ENCODE data around the gene TIPIN.
"Not testable (repeated sequence)": the region's sequence is repeated elsewhere in the genome, so short reads cannot be mapped to it uniquely, and the experiment has no call there.

The TIPIN gene

DNA sequence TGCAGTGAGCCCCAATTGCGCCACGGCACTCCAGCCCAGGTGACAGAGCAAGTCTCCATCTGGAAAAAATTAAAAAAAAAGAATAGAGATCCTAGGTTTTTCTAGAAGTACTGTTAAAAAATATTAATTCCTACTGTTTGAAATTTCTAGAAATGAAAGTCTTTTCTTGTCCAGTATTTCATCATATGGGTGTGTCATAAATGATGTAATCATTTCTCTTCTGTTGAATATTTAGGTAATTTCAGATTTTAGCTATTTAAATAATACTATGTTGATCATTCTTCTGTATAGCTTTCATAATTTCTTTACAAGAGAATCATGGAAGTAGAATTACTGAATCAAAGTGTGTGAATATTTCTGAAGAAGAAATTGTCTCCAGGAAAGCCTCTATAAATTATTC, 24.9 kb upstream of the TIPIN start:
- DNase-seq, result not testable (repeated sequence)

DNA sequence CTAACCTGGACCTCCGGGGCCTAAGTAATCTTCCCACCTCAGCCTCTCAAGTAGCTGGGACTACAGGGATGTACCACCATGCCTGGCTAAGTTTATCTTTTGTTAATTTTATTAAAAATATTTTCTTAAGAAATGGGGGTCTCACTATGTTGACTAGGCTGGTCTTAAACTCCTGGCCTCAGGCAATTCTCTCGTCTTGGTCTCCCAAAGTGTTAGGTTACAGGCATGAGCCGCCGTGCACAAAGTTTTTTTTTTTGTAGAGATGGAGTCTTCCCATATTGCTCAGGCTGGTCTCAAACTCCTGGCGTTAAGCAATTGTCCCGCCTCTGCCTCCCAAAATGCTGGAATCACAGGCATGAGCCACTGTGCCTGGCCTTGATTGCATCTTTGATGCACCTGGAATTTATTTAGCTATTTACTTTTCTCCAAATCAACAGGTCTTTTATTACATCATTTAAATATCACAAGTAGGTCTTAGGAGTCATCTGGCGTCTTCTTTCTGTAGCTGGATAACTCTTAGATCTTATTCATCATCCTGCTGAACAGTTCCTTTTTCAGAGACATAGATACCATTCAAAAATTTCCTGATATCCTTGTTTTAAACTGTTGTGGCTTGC, 22.4 kb upstream of the TIPIN start:
- no peak for DNase-seq

DNA sequence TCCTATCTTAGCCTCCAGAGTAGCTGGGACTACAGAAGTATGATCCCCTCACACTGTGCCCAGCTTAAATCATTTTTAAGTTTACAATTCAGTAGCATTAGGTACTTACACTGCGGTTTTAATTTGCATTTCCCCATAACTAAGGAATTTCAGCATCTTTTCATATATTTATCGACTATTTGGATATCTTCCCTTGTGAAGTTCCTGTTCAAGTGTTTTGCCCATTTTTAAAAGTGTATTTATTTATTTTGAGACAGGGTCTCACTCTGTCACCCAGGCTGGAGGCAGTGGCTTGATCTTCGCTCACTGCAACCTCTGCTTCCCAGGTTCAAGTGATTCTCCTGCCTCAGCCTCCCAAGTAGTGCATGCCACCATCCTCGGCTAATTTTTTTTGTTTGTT, 17.7 kb upstream of the TIPIN start:
- DNase-seq, result no peak

DNA sequence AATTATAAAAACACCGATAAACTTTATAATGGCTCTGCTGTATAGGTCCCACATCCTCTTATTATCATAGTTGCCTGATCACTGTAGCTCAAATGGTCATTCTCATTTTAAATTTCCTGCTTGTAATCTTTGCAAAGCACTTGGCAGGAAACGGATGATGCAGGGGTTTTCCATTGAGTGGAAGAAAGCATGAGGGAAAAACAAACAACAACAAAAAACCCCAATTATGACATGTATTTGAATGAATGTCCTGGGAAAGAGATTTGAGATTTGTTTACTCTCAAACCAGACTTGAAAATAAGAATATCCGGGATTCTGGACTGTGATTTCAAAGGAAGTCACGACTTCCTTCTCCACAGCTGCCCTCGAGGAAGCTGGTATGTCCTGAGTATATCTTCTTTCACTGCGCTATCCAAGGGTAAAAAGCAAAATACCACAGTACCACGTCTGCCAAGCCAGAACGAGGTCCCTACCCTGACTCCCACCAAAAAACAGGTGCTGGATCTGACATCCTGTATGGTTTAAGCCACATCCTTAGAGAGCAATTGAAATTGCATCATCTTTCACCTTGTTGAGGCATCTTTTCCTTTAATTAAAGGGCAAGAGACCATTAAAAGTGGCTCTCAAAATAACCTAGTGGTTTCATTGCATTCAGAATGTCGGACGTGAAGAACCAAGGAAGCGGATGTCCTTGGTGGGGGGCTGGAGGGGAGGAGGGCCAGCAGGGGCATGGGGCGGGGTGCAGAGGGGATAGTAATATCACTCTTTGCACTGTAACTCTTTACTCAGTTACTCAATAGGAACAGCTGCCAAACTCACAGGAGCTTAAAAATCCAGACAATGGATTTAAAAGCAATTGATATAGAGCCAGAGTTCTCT, 13.5 kb upstream of the TIPIN start:
- DNase-seq, result no peak

DNA sequence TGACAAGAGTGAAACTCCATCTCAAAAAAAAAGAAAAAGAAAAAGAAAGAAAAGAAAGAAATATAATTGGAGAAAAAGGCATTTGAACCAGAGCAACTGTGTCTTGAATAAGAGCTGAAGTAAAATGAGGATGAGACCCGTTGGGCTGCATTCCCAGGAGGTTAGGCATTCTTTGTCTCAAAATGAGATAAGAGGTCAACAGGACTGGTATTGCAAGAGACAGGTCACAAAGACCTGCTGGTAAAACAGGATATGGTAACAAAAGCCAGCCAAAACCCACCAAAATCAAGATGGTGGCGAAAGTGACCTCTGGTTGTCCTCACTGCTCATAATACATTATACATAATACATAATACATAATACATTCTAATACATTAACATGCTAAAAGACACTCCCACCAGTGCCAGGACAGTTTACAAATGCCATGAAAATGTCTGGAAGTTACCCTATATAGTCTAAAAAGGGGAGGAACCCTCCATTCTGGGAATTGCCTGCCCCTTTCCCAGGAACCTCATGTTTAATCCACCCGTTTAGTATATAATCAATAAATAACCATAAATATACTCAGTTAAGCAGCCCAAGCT, 8.6 kb upstream of the TIPIN start:
- DNase-seq, result no peak

DNA sequence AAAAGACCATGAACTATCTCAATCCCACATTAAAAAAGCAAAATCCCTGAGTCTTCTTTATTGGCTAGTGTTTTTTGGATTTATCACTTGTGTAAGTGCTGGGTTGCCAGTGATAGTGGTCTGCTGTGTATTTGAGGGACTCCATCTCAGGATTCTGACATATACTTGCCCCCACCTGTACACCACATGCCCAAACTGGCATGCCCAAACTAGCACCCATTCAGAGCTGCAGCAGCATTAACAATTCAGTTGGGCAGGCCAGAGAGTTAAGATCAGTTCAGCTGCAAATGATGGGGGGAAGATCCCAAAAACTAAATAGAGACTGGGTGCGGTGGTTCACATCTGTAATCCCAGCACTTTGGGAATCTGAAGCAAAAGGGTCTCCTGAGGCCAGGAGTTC, 6.3 kb upstream of the TIPIN start:
- DNase-seq, result no peak

DNA sequence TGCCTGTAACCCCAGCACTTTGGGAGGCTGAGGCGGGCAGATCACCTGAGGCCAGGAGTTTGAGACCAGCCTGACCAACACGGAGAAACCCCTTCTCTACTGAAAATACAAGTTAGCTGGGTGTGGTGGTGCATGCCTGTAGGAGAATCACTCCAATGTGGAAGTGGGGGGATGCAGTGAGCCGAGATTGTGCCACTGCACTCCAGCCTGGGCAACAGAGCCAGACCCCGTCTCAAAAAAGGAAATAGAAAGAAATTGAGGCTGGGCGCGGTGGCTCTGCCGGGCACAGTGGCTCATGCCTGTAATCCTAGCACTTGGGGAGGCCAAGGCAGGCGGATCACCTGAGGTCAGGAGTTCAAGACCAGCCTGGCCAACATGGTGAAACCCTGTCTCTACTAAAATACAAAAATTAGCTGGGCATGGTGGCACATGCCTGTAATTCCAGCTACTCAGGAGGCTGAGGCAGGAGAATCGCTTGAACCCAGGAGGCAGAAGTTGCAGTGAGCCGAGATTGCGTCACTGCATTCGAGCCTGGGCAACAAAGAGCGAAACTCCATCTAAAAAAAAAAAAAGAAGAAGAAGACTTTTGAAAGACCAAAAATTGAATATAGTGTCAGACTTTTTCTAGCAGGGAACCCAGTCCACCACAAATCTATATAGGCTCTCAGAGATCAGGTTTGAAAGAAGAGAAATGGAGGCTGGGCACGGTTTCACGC, 5.4 kb upstream of the TIPIN start:
- DNase-seq, result not testable (repeated sequence)

DNA sequence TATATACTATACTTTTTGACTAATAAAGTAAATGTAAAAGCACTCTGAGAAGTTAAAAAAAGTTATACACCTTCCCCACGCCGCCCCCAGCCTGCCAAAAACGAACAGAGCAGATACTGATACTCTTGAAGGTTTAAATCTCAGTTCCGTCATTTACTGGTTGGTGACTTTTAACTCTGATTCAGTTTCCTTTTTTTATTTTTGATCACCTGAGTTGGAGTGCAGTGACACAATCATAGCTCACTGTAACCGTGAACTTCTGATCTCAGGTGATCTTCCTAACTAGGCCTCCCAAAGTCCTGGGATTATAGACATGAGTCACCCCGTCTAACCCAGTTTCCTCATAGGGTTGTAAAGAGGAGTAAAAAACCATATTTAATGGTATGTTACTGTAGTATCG, 3.3 kb upstream of the TIPIN start:
- DNase-seq, result no peak

DNA sequence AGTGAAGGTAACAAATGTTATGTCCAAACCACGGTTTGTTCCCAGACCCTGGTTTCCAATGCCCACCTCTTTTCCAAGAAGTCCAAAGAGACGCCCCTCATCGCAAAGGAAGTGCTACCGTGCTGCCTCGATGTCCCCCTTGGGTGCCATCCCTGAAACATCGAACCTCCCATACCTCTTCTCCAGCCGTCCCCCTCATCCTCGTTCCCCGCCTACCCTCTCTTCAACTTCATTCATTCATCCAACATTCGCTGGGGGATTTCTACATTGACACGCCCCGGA, 467 bp downstream of the TIPIN start:
- DNase-seq, result no peak

DNA sequence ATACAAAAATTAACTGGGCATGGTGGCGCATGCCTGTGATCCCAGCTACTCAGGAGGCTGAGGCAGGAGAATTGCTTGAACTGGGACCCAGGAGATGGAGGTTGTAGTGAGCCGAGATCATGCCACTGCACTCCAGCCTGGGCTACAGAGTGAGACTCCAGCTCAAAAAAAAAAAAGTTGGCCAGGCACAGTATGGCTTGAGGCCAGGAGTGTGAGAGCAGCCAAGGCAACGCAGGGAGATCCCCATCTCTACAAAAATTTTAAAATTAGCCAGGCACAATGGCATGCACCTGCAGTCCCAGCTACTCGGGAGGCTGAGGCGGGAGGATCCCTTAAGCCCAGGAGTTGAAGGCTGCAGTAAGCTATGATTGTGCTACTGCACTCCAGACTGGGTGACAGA, 8.0 kb downstream of the TIPIN start:
- DNase-seq, result not testable (repeated sequence)

DNA sequence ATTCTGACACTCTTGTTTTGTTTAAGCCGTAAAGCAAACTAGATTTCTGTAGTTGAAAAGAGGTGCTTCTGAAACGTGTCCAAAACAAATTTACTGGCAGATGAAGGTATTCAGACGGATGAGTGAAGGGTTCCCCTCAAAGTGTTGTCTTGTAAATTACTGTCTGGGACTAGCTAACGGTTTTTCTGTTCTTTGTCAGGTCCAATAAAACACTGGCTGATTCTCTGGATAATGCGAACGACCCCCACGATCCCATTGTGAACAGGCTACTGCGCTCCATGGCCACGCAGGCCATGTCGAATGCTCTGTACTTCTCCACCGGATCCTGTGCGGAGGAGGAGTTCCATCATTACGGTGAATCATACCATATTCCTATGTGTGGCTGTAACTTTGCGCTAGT, 27.7 kb downstream of the TIPIN start:
- DNase-seq, result no peak

DNA sequence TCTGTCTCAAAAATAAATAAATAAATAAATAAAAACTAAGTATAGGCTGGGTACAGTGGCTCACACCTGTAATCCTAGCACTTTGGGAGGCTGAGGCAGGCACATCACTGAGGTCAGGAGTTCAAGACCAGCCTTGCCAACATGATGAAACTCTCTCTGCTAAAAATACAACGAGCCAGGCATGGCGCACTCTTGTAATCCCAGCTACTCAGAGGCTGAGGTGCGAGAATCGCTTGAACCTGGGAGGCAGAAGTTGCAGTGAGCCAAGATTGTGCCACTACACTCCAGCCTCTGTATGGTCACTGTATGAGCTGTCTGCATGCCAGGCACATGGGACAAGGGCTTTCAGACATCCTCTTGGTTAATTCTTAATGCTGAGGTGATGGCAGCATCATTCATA, 28.7 kb downstream of the TIPIN start:
- DNase-seq, result no peak

DNA sequence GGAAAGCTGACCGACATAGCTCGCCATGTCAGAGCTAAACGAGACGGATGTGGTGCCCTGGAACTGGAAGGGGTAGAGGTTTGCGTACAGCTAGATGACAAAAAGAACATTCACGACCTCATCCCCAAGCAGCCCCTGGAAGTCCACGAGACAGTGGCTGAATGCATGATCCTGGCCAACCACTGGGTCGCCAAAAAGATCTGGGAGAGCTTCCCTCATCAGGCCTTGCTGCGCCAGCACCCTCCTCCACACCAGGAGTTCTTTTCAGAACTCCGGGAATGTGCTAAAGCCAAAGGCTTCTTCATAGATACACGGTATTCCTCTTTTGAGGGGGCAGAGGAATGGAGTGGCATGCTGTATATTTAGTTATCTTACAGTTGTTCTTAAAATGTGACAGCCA, 30.4 kb downstream of the TIPIN start:
- DNase-seq, result no peak

DNA sequence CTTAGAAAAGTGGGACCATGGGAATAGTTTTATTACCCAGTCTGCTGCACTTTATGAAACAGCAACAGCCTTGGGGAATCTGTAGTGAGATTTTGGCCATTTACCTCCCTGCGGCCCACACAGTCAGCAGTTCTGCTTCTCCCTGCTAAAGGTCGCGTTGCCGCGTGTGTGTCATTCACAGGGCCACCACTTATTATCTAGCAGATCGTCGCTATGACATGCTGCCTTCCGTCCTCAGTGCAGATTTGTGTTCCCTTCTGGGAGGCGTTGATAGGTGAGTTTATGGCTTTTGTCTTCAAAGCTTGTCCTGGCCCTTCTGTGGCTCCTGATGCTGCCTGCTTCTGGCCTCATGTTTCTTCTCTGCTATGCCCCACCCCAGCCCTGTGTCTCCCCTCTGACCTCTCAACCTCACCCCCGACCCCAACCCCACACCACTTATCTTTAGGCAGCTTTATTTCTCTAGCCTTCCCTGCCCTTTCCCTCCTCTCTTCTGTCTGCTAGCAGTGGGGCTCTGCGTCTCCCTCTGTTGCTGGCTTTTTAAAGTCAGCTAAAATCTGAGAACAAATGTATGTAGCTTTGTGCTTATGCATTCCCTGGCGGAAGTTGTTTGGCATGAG, 33.1 kb downstream of the TIPIN start:
- no peak for DNase-seq

DNA sequence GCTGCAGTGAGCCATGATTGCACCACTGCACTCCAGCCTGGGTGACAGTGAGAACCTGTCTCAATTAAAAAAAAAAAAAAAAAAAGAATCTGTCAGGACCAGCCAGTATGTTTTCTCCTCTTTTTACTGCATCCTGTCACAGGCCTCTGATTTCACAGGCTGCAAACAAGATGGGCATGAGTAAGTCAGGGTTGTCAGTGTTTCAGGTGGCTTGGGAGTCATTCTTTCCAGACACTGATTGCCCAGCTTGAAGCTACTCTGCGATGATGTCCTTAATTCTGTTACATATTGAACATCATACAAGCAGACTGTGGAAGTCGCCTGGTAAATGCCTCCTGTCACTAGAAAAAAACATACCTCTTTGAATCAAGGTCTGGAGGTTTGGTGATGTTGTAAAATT, 44.3 kb downstream of the TIPIN start:
- no peak for DNase-seq

DNA sequence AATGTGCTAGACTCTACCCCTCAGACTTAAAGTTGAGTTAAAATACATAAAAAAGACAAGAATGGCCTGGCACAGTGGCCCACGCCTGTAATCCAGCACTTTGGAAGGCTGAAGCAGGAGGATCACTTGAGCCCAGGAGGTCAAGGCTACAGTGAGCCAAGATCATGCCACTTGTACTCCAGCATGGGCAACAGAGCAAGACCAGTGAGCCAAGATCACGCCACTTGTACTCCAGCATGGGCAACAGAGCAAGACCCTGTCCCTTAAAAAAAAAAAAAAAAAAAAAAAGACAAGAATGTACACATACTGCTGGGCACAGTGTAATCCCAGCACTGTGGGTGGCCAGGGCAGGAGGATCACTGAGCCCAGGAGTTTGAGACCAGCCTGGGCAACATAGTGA, 45.7 kb downstream of the TIPIN start:
- DNase-seq, result no peak

DNA sequence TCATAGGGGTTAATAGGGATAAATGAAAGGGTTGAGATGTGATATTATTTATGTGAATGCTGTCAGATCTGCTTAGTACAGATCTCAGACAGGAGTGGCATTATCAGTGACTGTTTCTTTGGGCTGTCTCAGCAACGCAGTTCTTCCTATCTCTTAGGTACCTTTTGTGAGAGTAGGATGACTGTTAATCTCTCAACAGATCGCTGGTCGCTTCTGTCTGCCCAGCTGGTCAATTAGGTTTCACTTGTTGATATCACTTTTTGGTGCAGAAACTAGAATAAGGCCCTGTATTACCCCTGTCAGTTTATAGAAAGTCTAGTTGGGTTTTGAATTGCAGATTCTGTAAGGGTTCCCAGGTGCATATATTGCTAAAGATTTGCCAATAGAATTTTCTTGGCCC, 46.7 kb downstream of the TIPIN start:
- DNase-seq, result no peak

DNA sequence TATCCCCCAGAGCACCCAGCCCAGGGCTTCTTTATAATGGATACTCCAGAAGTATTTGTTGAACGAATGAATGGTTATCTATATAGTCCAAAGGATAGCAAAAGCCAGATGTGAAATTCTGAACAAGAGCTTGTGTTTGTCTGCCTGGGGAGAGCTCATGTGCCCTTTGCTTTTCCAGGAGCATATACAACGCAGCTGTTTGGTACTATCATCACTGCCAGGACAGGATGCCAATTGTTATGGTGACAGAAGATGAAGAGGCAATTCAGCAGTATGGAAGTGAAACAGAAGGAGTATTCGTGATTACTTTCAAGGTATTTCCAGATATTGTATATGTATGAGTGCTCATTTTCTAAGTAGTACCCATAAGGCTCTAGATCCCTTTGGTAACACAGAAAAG, 48.0 kb downstream of the TIPIN start:
- no peak for DNase-seq

DNA sequence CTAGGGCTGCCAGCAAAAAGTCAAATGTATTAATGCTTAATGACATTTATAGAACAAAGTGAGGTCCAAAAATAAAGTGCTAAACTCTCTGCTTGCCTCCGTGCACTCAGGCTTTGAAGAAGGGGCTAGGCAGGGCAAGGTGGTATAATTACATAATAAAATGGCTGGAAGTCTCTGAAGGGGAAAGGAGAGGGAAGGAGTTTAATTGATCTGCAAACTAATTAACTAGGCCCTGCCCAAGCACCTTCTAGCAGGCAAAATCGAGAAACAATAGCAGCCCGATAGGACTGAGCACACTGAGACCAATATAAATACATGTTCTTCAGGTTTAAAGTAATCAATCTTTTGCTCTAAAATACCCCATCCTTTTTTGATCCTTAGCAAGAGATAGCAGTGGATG, 50.1 kb downstream of the TIPIN start:
- DNase-seq, result no peak

DNA sequence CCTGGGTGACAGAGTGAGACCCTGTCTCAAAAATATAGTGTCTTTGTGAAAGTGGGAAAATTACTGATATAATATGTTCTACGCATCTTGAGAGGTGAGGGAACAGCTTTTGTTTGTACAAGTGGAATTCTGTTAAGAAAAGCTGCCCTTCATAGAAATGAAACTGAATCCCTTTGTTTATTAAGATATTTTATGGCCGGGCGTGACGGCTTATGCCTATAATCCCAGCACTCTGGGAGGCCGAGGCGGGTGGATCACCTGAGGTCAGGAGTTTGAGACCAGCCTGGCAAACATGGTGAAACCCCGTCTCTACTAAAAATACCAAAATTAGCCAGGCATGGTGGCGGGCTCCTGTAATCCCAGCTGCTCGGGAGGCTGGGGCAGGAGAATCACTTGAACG, 52.1 kb downstream of the TIPIN start:
- not testable (repeated sequence) for DNase-seq

DNA sequence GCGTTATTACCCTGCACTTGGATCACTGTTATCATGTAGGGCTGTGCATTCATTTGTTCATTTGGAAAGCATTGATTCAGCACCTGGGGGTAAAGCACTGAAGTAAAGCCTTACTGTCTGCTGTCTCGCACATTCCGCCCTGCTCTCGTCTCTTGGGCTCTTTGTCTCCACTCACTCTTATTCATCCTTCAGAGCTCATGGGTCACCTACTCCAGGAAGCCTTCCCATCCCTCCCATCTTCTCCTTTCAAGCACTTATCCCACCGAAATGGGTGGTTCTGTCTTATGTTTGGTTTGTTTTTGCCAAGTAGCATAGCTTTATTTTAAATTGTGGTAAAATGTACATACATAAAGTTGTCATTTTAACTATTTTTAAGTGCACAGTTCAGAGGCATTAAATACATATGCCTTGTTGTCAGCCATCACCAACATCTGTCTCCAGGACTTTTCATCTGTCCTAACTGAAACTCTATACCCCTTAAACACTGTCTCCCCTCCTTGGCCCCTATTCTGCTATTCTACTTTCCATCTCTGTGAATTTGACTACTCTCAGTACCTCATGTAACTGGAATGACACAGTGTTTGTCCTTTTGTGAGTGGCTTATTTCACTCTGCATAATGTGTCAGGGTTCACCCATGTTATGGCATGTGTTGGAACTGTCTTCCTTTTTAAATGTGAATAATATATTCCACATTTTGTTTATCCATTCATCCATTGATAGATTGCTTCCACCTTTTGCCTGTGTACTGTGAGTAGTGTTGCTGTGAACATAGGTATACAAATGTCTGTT, 53.8 kb downstream of the TIPIN start:
- DNase-seq, result no peak

DNA sequence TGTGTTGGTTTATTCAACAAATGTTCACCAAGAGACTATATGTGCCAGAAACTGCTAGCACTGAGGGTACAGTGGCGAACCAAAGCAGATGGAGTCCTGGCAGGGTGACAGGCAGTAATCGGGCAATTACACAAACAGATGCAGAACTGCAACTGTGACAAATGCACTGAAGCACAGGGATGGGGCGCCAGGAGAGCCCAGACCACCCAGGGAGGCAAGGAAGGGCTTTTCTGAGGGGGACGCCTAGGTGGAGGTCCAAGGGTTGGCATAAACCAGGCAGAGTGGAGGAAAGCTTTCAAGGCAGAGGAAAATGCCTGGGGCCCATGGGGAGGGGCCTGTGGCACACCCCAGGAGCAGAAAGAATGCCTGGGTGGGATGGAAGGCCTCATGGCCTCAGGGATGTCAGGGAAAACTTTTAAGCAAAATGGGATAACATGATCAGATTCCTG, 57.7 kb downstream of the TIPIN start:
- no peak for DNase-seq

DNA sequence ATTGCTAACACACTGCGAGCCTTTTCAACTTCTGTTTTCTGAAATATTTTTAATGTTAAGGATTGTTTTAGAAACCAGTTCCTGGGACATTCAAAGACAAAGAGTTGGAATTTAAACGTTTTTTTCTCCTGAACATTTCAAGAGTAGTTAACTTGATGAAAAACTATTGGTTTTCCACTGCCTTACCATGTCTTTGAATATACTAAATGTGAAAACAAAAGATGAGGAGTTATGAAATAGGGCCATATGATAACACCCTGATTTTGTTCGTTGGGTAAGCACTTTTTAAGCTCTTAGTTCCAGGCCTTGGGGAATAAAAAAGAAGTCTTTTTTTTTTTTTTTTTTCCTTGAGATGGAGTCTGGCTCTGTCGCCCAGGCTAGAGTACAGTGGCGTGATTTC, 60.3 kb downstream of the TIPIN start:
- DNase-seq, result no peak
